ENCODE measurements around the gene LHFPL4.
"Not testable (repeated sequence)": the region's sequence is repeated elsewhere in the genome, so short reads cannot be mapped to it uniquely, and the experiment has no call there.

LHFPL4 gene

DNA sequence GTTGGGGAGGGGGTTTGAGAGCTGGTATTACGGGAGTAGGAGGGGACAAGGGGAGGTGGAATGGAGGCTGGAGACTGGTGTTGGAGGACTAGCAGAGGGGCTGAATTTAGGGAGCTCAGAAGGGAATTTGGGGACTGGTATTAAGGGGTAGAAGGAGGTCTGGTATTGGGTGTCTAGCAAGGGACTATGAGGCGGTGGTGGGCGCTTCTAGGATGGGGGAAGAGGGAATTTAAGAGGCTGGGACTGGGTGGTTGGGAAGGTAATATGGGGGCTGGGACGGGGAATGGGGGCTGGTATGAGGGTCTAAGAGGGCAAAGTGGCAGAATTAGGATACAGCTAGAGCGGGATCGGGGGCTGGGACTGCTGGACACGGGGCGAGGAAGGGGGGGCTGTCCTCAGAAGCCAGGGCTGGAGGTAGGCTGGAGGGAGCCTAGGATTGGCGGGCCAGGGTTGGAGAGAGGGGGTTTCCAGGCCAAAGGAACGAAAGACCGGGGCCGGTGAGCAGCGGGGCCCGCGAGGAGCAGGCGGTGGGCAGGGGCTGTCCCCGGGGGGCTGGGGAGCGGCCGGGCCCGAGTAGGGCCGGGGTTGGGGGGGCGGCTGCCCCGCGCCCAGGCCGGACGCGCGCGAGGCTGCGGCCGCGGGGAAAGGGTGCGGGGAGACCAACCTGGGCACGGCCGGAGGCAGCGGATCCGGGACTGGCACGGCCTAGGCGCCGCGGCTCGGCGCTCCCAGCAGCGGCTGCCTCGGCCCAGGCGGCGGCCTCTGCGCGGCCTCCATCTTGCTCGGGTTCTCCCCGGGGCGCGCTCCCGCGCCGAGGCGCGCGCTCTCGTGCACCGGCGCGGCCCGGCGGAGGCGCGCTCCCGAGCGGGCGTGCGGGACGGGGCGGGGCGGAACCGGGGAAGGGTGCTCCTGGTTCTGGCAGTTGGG, at the start of gene LHFPL4:
LHFPL4 (minus strand) TSS at position 802 of the 927 bp plus-strand sequence. CDS start 1,143 bp downstream, outside the sequence.
- no peak within 1 kb of the TSS for H3K4me3 ChIP-seq (ENCODE audit: low read depth, low read length)
- no peak for DNase-seq (ENCODE audit: low read depth, low spot score)
- TF ChIP-seq, protein P1, sequence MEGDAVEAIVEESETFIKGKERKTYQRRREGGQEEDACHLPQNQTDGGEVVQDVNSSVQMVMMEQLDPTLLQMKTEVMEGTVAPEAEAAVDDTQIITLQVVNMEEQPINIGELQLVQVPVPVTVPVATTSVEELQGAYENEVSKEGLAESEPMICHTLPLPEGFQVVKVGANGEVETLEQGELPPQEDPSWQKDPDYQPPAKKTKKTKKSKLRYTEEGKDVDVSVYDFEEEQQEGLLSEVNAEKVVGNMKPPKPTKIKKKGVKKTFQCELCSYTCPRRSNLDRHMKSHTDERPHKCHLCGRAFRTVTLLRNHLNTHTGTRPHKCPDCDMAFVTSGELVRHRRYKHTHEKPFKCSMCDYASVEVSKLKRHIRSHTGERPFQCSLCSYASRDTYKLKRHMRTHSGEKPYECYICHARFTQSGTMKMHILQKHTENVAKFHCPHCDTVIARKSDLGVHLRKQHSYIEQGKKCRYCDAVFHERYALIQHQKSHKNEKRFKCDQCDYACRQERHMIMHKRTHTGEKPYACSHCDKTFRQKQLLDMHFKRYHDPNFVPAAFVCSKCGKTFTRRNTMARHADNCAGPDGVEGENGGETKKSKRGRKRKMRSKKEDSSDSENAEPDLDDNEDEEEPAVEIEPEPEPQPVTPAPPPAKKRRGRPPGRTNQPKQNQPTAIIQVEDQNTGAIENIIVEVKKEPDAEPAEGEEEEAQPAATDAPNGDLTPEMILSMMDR (IDR thresholded peaks at IDR 0.05; ENCODE audit: low read depth, low read length) = no peak
- in situ Hi-C loops (cut with HindIII; ENCODE audit: low sequenced_read_pairs) = no loop called here

DNA sequence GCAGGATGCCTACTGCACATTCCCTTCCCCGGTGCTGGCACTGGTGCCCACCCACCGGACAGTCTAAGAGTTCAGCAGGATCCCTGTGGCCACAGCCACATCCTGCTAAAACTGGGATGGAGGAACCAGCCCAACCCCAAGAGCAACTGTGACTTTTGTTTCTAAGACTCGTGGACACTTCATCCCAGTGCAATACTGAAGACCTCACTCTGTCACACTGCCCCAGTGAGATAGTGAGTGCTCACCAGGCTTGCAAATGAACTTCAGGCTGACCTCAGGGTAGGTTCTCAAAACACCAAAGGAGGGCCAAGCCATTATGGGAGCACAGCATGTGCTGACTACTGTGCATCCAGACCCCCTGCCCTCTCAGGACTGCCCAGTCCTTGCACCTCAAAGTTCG, 49.0 kb upstream of the LHFPL4 start:
- DNase-seq (ENCODE audit: low read depth, low spot score) = no peak
- TF ChIP-seq, protein P1 (IDR thresholded peaks at IDR 0.05; ENCODE audit: low read depth, low read length) = no peak
- H3K4me3 ChIP-seq (ENCODE audit: low read depth, low read length) = no peak overlapping the region
- in situ Hi-C loops (cut with HindIII; ENCODE audit: low sequenced_read_pairs) = no loop called here

DNA sequence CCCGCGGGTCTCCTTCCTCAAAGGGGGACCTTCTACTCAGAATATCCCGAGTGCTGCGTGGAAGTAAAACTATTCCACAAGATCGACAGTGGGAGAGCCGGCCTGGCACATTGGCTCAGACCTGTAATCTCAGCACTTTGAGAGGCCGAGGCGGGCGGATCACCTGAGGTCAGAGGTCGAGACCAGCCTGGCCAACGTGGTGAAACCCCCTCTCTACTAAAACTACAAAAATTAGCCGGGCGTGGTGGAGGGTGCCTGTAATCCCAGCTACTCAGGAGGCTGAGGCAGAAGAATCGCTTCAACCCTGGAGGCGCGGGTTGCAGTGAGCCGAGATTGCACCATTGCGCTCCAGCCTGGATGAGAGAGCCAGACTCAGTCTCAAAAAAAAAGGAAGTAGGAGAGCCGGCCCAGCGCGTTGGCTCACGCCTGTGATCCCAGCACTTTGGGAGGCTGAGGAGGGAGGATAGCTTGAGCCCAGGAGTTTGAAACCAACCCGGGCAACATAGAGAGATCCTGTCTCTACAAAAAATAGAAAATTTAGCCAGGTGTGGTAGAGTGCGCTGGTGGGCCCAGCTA, 47.5 kb upstream of the LHFPL4 start:
- in situ Hi-C loops (cut with HindIII; ENCODE audit: low sequenced_read_pairs); H3K4me3 ChIP-seq (ENCODE audit: low read depth, low read length); DNase-seq (ENCODE audit: low read depth, low spot score): not testable (repeated sequence)

DNA sequence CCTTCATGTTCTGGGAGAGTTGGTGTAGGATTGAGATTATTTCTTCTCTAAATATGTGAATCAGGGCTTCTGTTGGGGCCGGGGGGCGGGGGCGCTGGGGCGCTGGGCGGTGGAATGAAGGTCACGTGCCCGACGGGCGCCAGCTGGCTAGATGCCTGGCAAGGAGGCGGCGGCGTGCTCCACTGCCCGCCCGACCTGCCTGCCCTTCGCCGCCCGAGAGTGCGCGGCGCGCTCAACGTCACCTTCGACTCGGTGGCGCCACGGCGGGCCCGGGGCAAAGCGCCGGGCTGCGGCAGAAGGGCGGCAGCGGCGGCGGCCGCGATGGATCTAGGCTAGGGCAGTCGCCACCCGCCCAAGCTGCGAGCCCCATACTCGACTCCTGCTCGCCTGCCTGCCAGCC, 47.0 kb upstream of the LHFPL4 start:
- H3K4me3 ChIP-seq (ENCODE audit: low read depth, low read length) = no peak overlapping the region
- DNase-seq (ENCODE audit: low read depth, low spot score) = no peak
- in situ Hi-C loops (cut with HindIII; ENCODE audit: low sequenced_read_pairs) = no loop called here
- TF ChIP-seq, protein P1 (IDR thresholded peaks at IDR 0.05; ENCODE audit: low read depth, low read length) = no peak

DNA sequence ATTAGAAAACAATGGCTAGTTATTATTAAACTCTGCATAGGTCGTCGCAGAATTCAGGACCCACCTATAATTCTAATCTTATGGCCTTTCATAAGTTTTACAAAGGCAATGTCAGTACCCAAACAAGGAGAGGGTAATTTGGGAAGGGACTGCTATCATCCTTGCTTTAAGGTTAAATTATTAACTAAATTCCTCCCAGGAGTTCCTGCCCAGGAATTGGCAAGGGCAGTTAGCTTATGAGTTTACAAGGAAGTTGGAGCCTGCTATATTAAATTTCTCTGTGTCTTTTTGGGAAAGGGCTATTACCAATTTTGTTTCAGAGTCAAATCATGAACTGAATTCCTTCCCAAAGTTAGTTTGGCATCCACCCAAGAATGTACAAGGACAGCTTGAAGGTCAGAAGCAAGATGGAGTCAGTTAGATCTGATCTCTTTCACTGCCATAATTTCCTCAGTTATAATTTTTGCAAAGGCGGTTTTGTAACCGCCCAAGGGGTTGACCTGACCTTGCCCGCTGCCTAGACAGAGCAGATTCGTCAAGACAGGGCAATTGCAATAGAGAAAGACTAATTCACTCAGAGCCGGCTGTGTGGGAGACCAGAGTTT, 45.3 kb upstream of the LHFPL4 start:
- TF ChIP-seq, protein P1 (IDR thresholded peaks at IDR 0.05; ENCODE audit: low read depth, low read length) = no peak
- in situ Hi-C loops (cut with HindIII; ENCODE audit: low sequenced_read_pairs) = no loop called here

DNA sequence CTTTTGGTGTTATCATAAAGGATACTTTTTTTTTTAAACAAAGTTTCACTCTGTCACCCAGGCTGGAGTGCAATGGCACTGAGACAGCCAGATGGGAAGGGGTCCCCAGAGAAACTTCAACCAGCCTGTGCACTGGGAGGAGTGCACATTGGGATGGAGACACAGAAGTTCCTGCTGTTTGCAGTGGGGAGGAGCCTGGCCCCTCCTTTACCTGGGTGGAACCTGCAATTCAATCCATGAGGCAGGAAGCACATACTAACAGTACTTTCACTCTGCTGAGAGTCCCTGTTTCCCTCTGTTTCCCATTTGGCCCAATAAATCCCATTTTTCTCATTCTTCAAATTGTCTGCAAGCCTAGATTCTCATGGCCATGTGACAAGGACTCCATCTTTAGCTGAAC, 42.3 kb upstream of the LHFPL4 start:
- in situ Hi-C loops (cut with HindIII; ENCODE audit: low sequenced_read_pairs) = no loop called here
- no peak for DNase-seq (ENCODE audit: low read depth, low spot score)

More for the DNA sequence above, 45.3 kb upstream of the LHFPL4 start:
- DNase-seq (ENCODE audit: low read depth, low spot score) = no peak
- no peak overlapping the region for H3K4me3 ChIP-seq (ENCODE audit: low read depth, low read length)

DNA sequence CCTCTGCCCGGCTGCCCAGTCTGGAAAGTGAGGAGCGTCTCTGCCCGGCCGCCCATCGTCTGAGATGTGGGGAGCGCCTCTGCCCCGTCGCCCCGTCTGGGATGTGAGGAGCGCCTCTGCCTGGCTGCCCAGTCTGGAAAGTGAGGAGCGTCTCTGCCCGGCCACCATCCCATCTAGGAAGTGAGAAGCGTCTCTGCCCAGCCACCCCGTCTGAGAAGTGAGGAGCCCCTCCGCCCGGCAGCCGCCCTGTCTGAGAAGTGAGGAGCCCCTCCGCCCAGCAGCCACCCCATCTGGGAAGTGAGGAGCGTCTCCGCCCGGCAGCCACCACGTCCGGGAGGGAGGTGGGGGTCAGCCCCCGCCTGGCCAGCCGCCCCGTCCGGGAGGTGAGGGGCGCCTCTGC, 38.2 kb upstream of the LHFPL4 start:
- DNase-seq (ENCODE audit: low read depth, low spot score); H3K4me3 ChIP-seq (ENCODE audit: low read depth, low read length); in situ Hi-C loops (cut with HindIII; ENCODE audit: low sequenced_read_pairs): not testable (repeated sequence)

More for the DNA sequence above, 42.3 kb upstream of the LHFPL4 start:
- no peak overlapping the region for H3K4me3 ChIP-seq (ENCODE audit: low read depth, low read length)
- TF ChIP-seq, protein P1 (IDR thresholded peaks at IDR 0.05; ENCODE audit: low read depth, low read length) = no peak

All from astrocyte of the spinal cord (primary cell).